SK-N-MC (cell line): ENCODE measurements around the gene SLC12A5.

Source experiments
- EZH2 ChIP-seq: fragments of 200-600 bp; sonication (generic); IDR thresholded peaks from one replicate; pipeline ENCODE4 v1.6.1; 2017; ENCODE audit warnings: antibody characterized with exemption
- POLR2AphosphoS5 ChIP-seq: IDR thresholded peaks from 2 replicates; pipeline ENCODE4 v1.6.1; 2012; ENCODE audit warnings: mild to moderate bottlenecking, low read depth, low read length, borderline replicate concordance

- TF ChIP-seq POLR2AphosphoS5 (no peak), EZH2 (no peak)
Observed at GRCh38 chr20:45997187-45997586, 31.8 kb upstream of the SLC12A5 start.
